ENCODE results near the gene ADAT1.

DNA sequence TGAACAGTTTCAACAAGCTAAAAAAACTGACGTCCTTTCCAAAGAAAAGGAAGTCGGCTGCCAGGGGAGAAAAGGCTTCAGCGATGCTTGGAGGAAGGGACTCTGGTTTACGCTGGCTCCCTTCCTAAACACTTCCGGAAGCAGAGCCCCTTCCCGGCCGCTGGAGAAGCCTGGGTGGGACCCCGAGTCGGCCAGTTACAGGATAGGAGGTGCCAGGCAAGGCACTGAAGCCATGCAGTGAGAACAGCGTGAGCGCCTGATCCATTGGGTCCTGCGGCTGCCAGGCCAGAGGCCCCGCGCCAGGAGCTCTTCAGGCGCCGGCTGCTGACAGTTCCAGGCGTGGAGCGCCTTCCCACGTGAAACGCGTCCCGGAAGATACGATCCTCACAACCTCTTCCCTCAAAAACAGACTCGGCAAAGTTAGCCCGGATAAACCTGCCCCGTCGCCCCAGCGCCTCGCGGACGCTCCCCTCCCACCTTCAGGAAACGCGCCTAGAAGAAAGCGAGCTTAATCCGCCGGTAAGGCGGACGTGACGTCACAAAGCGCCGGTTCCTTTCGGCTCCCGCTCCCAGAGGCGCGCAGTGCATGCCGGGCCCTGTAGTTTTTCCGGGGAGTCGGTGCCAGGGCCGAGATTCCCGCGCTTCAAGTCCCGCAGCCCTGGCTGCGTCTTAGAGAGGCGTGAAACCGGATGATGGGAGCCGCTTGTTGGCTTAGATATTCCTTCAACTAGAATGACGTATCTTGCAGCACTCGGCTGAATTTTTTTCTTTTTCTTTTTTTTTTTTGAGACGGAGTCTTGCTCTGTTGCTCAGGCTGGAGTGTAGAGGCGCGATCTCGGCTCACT, at the start of gene ADAT1:
- TF ChIP-seq, protein P1, sequence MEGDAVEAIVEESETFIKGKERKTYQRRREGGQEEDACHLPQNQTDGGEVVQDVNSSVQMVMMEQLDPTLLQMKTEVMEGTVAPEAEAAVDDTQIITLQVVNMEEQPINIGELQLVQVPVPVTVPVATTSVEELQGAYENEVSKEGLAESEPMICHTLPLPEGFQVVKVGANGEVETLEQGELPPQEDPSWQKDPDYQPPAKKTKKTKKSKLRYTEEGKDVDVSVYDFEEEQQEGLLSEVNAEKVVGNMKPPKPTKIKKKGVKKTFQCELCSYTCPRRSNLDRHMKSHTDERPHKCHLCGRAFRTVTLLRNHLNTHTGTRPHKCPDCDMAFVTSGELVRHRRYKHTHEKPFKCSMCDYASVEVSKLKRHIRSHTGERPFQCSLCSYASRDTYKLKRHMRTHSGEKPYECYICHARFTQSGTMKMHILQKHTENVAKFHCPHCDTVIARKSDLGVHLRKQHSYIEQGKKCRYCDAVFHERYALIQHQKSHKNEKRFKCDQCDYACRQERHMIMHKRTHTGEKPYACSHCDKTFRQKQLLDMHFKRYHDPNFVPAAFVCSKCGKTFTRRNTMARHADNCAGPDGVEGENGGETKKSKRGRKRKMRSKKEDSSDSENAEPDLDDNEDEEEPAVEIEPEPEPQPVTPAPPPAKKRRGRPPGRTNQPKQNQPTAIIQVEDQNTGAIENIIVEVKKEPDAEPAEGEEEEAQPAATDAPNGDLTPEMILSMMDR (IDR thresholded peaks at IDR 0.05; ENCODE audit: low read length): no peak
- TF ChIP-seq EZH2 (optimal IDR thresholded peaks at IDR 0.05; ENCODE audit: low read depth, low read length) (no peak), EZH2phosphoT487 (IDR thresholded peaks at IDR 0.05; ENCODE audit: low read length) (no peak)

Data from MM.1S (cell line).